Measurements from ENCODE around the gene CDH15.

GRCh38 chr16:89123831-89124100 is 47.8 kb upstream of the CDH15 start:
- TF ChIP-seq, protein P1, sequence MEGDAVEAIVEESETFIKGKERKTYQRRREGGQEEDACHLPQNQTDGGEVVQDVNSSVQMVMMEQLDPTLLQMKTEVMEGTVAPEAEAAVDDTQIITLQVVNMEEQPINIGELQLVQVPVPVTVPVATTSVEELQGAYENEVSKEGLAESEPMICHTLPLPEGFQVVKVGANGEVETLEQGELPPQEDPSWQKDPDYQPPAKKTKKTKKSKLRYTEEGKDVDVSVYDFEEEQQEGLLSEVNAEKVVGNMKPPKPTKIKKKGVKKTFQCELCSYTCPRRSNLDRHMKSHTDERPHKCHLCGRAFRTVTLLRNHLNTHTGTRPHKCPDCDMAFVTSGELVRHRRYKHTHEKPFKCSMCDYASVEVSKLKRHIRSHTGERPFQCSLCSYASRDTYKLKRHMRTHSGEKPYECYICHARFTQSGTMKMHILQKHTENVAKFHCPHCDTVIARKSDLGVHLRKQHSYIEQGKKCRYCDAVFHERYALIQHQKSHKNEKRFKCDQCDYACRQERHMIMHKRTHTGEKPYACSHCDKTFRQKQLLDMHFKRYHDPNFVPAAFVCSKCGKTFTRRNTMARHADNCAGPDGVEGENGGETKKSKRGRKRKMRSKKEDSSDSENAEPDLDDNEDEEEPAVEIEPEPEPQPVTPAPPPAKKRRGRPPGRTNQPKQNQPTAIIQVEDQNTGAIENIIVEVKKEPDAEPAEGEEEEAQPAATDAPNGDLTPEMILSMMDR (IDR thresholded peaks at IDR 0.05 in 4 of 5, conservative IDR thresholded peaks at IDR 0.05 in 1 of 5): no peak
- no peak for TF ChIP-seq POLR2A (IDR thresholded peaks at IDR 0.05)

Data from gastrocnemius medialis (tissue), 4 donors.